ENCODE data around the gene NGF.
"Not testable (repeated sequence)": the region's sequence is repeated elsewhere in the genome, so short reads cannot be mapped to it uniquely, and the experiment has no call there.

GRCh38 chr1:115309504-115309903 is 28.5 kb downstream of the NGF start:
- not testable (repeated sequence) for TF ChIP-seq CTCF (IDR thresholded peaks at IDR 0.05; ENCODE audit: poor library complexity); EZH2phosphoT487 (IDR thresholded peaks at IDR 0.05; ENCODE audit: low read depth, severe bottlenecking, unreplicated experiment)
